ENCODE measurements around the gene NUDT1. TPM values are rescaled to one million over a fixed set of nuclear protein-coding genes. Genes with fewer than 3 reads are reported as not detected.
A peak's percentile ranks its signal among the peaks of the same experiment; 100 is the strongest.

NUDT1 gene
- total RNA-seq, 1 experiment from 2014 or later: 37.8 TPM

DNA sequence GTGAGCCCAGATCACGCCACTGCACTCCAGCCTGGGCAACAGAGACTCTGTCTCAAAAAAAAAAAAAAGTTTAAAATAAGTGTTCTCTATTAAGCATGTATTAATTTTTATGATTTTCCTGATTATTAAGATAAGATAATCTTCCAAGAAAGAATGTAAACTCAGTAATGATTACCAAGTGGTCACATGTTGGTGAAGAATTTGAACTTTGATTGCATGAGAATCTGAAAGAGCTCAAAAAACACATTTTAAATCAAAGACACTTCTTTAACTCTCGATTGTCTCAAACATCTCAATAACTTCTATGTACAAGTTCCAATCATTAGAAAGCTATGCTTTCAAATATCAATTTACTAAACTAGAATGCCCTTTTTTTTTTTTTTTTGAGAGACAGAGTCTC is 38.4 kb downstream of the NUDT1 start:
- in situ Hi-C loops (cut with HindIII; ENCODE audit: low sequenced_read_pairs): no loop called here
- no peak for DNase-seq (ENCODE audit: low spot score)

DNA sequence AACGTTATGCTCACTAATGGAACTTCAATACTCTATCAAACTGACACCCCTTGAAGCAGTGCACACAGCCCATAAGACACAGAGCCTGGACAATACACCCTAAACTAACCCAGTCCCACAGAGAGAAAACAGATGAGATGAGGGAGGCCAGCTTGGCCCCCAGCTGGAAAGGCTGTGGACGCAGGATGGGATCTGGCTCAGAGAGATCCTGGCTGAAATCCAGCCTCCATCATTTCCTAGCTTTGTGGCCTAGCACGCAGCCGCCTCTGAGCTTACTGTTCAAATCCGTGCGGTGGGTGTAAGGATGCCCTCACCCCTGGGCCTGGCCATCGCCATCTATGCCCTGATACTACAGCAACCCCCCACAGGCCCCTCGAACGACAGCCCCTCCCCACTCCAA is 39.5 kb downstream of the NUDT1 start:
- DNase-seq (ENCODE audit: low spot score): peak; percentile 91
- in situ Hi-C loops (cut with HindIII; ENCODE audit: low sequenced_read_pairs): no loop called here

DNA sequence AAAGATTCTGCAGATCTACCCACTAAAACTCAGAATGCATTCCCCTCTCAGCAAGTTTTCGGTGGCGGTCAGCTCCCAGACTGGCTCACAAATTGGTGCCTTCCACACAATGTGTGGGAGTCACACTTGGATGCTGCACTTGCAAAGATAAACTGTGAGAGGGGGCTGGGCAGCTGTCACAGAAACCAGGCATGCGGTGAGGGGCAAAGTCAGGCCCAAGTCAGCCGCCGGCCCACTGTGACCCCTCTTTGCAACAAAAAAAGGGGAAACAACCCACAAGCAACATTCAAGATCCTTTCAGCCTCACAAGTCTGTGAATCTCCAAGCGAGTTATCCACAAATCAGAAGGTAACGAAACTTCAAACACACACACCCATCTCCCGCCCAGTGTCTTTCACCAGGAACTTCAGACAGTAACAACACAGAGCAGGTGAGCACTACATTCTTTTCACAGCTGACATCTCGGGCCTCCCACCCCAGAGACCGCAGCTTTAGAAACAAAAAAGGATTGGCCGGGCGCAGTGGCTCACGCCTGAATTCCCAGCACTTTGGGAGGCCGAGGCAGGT is 40.2 kb downstream of the NUDT1 start:
- in situ Hi-C loops (cut with HindIII; ENCODE audit: low sequenced_read_pairs): no loop called here
- DNase-seq (ENCODE audit: low spot score): no peak

DNA sequence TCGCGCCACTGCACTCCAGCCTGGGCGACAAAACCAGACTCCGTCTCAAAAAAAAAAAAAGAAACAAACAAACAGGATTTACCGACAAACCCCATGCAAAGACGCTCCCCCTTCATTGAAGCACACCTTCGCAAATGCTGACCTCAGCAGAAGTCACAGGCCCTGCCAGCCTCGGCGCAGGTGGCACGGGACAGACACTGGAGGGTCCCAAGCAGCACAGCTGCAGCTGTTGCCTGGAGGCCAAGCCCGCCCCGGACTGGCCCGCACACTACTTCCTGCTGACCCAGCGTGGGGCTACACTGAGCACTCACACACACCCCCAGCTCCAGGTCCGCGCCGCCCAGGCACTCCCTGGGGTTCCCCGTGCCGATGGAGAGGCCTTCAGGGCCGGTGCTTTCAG is 41.0 kb downstream of the NUDT1 start:
- no peak for DNase-seq (ENCODE audit: low spot score)
- in situ Hi-C loops (cut with HindIII; ENCODE audit: low sequenced_read_pairs): no loop called here

DNA sequence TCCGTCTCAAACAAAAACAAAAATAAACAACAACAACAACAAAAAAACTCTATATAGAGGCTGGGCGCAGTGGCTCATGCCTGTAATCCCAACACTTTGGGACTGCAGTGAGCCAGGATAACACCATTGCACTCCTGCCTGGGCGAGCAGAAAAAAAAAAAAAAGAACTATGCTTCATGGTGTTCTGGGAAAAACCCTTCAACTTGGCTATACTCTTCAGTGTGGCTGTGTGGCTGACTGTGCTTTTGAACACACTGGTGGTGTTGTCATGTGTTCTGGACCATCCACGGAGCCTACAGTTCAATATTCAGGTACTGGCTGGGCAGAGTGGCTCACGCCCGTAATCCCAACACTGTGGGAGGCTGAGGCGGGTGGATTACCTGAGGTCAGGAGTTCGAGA is 45.7 kb downstream of the NUDT1 start:
- in situ Hi-C loops (cut with HindIII; ENCODE audit: low sequenced_read_pairs): no loop called here
- DNase-seq (ENCODE audit: low spot score): no peak

DNA sequence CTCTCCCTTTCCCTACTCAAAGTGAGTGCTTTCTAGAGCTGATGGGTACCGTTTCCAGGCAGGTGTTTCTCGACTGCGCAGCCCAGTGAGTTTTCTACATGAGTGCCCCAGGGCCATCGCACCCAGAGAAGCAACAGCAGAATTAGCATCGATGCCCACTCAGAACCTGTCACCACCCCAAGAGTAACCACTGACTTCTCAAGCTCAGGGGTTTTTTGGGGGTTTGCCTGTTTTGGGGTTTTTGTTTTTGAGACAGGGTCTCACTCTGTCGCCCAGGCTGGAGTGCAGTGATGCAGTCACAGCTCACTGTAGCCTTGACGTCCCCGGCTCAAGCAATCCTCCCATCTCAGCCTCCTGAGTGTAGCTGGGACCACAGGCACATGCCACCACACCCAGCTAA is 46.5 kb downstream of the NUDT1 start:
- no peak for DNase-seq (ENCODE audit: low spot score)
- in situ Hi-C loops (cut with HindIII; ENCODE audit: low sequenced_read_pairs): no loop called here

DNA sequence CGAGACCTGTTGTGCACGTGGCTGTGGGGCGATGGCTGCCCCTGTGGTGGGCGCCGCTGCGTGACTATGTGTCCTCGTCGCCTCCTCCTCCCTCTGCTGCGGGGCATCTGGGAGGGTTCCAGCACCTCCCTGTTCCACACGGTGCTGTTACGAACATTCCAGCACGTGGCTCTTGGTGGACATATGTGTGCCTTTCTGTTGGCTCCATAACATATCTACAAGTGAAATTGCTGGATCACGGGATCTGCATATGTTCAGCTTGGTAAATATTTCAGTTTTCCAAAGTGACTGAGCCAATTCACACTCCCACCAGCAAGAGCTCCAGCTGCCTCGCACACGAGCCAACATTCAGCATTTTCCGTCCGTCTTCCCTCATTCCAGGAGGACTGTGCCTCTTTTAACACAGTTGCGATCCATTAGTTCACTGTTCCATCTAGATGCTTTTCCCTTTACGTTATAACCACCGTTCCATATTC is 47.1 kb downstream of the NUDT1 start:
- DNase-seq (ENCODE audit: low spot score): peak; percentile 61
- in situ Hi-C loops (cut with HindIII; ENCODE audit: low sequenced_read_pairs): no loop called here

DNA sequence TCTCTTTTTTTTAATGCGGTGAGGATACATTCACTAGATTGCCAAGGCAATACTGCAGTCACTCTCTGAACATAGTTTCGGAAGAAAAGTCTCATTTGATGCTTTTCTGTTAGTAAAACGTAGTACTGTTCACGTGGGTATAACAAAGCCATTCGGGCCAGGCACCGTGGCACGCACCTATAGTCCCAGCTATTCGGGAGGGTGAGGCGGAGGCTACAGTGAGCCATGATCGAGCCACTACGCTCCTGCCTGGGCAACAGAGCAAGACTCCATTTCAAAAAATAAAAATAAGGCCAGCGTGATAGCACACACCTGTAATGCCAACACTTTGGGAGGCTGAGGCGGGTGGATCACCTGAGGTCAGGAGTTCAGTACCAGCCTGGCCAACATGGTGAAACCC is 47.6 kb downstream of the NUDT1 start:
- DNase-seq (ENCODE audit: low spot score): no peak
- in situ Hi-C loops (cut with HindIII; ENCODE audit: low sequenced_read_pairs): no loop called here

DNA sequence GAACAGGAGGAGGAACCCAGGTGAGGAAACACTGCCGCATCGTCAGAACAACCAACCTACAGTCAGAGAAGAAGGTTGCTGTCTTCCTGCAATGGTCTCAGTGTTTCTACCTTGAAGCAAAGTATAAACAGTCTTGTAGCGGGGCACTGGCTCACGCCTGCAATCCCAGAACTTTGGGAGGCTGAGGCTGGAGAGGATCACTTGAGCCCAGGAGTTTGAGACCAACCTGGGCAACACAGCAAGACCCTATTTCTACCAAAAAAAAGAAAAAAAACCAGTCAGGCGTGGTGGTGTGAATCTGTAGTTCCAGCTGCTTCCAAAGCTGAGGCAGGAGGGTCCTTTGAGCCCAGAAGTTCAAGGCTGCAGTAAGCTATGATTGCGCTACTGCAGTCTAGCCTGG is 48.9 kb downstream of the NUDT1 start:
- in situ Hi-C loops (cut with HindIII; ENCODE audit: low sequenced_read_pairs): no loop called here
- DNase-seq (ENCODE audit: low spot score): no peak

DNA sequence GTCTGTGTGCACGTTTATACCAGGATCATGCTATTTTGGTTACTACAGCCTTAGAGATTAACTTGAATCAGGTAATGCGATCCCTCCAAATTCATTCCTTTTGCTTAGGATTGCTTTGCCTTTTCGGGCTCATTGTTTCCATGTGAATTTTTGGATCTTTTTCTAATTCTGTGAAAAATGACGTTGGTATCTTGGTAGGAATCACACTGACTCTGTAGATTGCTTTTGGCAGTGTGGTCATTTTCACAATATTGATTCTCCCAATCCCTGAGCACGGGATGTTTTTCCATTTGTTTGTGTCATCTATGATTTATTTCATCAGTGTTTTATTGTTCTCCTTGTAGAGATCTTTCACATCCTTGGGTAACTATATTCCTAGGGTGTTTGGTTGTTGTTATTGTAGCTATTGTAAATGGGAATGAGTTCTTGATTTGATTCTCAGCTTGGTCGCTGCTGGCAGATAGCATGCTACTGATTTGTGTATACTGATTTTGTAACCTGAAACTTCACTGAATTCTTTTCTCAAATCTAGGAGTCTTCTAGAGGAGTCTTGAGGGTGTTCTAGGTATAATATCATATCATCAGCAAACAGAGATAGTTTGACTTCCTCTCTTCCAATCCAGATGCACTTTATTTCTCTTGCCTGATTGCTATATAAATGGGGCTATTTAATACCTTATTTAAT is 54.1 kb downstream of the NUDT1 start:
- DNase-seq (ENCODE audit: low spot score): no peak
- in situ Hi-C loops (cut with HindIII; ENCODE audit: low sequenced_read_pairs): no loop called here

DNA sequence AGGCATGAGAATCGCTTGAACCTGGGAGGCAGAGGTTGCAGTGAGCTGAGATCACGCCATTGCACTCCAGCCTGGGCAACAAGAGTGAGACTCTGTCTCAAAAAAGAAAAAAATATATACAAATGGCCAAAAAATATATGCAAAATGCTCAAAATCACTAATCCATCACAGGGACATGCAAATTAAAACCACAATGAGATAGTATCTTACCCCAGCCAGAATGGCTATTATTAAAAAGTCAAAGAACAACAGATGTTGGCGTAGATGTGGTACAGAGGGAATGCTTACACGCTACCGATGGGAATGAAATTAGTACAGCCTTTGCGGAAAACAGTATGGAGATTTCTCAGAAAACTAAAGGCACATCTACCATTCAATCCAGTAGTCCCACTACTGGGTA is 54.8 kb downstream of the NUDT1 start:
- no peak for DNase-seq (ENCODE audit: low spot score)
- in situ Hi-C loops (cut with HindIII; ENCODE audit: low sequenced_read_pairs): no loop called here

DNA sequence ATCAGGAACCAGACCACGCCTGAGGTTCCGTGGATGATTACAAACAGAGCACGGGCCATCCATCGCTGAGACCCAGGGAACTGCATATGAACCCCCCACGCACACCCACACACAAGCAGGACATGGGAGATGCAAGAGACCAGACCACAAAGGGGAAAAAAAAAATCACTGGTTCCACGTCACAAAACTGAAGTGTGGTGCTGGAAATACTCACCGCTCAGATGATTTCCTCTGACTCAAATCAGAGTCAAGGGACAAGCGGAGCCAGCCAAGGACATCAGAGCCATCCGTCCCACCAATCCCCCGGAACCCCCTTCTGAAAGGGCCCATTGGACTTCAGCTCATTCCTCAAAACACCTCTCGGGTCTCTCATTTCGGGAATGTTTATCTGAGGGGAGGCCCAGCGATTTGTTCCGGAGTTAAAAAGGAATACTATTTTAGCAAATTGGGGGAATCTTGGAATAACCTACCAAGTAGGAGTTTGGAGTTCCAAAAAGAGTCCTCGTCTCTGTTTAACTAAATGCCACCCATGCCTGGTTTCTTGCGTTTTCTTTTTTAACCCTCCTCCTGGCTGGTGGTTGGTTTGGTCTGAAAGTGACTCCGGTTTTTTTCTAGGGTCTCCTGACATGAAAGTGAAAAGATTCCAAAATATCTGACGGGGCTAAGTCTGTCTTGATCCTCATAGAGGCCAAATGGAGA is 57.3 kb downstream of the NUDT1 start:
- in situ Hi-C loops (cut with HindIII; ENCODE audit: low sequenced_read_pairs): no loop called here
- no peak for DNase-seq (ENCODE audit: low spot score)

DNA sequence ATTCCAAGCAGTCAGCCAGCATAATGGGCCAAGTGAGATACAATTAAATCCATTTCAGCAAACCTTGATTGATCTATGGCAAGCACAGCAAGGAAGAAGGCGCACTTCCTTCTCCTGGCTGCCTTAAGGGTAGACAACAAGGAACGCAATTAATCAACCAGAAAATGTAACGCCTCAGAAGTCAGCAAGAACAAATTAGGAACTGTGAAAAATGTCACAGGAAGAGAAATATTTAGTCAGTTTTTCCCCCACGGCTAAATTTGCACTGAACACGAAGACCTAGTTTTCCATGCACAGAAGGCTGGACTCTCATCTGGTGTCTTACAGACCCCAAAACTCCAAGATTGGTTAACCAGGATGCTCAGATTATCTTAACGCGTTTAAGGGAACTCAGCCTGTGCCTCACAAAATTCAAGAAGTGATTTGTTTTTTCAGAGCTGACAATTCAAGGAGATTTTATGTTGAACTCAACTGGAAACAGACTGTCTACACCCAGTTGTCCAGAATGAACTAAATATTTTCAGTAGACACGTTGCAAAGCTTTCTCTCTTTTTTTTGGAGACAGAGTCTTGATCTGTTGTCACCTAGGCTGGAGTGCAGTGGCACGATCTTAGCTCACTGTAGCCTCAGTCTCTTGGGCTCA is 58.0 kb downstream of the NUDT1 start:
- peak; percentile 23 for DNase-seq (ENCODE audit: low spot score)
- in situ Hi-C loops (cut with HindIII; ENCODE audit: low sequenced_read_pairs): no loop called here

Other genes with a start within 250 kb of the NUDT1 start
- 77.8 and 163 TPM in 2 replicates for gene MAD1L1, start 9.3 kb upstream of the NUDT1 start, total RNA-seq (2014; rRNA removed; shearing (Covaris generic))
- gene MRM2, start within 50 bp of the NUDT1 start, total RNA-seq (2014; rRNA removed; shearing (Covaris generic)): 57.5 and 57.8 TPM in 2 replicates
- gene SNX8, start 72.2 kb downstream of the NUDT1 start, total RNA-seq (2014; rRNA removed; shearing (Covaris generic)): 52.9 and 74.2 TPM in 2 replicates
- gene EIF3B, start 112.6 kb downstream of the NUDT1 start, total RNA-seq (2014; rRNA removed; shearing (Covaris generic)): 217 and 294 TPM in 2 replicates
- gene CHST12, start 161.4 kb downstream of the NUDT1 start, total RNA-seq (2014; rRNA removed; shearing (Covaris generic)): 13.5 and 20.7 TPM in 2 replicates
- gene GRIFIN, start 234.2 kb downstream of the NUDT1 start, total RNA-seq (2014; rRNA removed; shearing (Covaris generic)): not detected in 2 replicates

Measured in G401 (cell line).